GM10266 (cell line): Measurements from ENCODE around the gene WBP1L.
"Not testable (repeated sequence)": the region's sequence is repeated elsewhere in the genome, so short reads cannot be mapped to it uniquely, and the experiment has no call there.

Experiments
- DNase-seq: peaks from one replicate; pipeline ENCODE4 v3.0.0; 2012; ENCODE audit errors: extremely low spot score
- TF ChIP-seq, protein P1 (sequence below): IDR thresholded peaks from 2 replicates; pipeline ENCODE4 v1.5.1; 2012; ENCODE audit warnings: mild to moderate bottlenecking, low read depth; ENCODE audit not compliant: control insufficient read depth, insufficient read depth; ENCODE audit errors: missing control alignments

WBP1L gene

GRCh38 chr10:102735065-102735562 lies 8.6 kb upstream of the WBP1L start:
- TF ChIP-seq, protein P1, sequence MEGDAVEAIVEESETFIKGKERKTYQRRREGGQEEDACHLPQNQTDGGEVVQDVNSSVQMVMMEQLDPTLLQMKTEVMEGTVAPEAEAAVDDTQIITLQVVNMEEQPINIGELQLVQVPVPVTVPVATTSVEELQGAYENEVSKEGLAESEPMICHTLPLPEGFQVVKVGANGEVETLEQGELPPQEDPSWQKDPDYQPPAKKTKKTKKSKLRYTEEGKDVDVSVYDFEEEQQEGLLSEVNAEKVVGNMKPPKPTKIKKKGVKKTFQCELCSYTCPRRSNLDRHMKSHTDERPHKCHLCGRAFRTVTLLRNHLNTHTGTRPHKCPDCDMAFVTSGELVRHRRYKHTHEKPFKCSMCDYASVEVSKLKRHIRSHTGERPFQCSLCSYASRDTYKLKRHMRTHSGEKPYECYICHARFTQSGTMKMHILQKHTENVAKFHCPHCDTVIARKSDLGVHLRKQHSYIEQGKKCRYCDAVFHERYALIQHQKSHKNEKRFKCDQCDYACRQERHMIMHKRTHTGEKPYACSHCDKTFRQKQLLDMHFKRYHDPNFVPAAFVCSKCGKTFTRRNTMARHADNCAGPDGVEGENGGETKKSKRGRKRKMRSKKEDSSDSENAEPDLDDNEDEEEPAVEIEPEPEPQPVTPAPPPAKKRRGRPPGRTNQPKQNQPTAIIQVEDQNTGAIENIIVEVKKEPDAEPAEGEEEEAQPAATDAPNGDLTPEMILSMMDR, result no peak
- DNase-seq, result no peak

DNA sequence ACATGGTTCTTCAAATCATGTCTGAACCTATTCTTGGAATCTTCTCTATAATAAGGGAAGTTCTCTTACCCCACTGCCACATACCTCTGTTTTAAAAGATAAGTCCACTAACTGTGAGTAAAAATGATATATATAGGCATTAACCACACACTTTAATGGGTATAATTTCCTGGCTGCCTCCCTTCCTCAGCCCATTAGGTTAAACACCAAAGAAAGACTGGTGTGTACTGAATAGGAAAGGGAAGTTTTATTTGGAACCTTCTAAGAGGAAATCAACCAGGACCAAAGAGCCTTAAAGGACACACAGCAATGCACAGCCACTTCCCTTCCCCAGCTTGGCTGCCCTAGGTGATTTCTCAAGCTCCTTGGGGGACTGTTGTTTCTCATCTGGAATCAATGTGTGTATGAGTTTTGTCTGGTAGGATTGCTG lies 5.0 kb upstream of the WBP1L start:
- DNase-seq, result no peak
- TF ChIP-seq, protein P1, result no peak

DNA sequence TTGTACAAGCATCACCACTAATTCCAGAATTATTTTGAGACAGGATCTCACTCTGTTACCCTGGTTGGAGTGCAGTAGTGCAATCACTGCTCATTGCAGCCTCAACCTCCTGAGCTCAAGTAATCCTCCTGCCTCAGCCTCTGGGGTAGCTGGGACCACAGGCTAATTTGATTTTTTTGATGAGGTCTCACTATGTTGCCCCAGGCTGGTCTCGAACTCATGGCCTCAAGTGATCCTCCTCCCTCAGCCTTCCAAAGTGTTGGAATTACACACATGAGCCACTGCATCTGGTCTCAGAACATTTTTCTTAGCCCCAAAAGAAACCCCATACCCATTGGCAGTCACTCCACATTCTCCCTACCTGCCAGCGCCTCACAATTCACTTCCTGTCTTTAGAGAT lies 3.5 kb upstream of the WBP1L start:
- TF ChIP-seq, protein P1, result no peak
- DNase-seq, result no peak

DNA sequence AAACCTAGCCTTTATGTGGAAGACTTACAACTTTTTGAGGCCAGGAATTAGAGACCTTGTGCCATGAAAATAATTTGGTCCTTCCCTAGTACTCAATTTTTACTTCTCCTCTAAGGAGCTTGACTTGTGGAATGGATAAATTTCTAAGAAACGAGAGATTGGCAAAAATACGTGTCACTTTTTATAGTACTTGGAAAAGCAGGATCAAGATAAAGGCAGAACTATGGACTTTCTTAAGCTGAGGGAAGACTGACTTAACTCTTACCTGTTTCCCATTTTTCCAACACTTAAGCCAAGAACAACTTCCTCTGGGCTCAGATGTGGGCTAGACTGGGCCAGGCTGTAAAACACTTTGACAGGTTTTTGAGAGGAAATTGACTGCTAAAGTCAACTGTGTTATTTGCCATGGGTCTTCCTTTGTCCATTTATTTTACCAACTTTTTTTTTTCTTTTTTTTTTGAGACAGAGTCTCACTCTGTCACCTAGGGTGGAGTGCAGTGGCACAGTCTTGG lies 2.0 kb upstream of the WBP1L start:
- DNase-seq, result no peak
- TF ChIP-seq, protein P1, result no peak

DNA sequence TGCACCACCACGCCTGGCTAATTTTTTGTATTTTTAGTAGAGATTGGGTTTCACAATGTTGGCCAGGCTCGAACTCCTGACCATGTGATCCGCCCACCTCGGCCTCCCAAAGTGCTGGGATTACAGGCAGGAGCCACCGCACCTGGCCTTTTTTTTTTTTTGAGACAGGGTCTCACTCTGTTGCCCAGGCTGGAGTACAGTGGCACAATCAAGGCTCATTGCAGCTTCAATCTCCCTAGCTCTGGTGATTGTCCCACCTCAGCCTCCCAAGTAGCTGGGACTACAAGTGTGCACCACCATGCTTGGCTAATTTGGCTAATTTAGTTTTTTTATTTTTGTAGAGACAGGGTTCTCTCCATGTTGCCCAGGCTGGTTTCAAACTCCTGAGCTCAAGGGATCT lies 1.4 kb upstream of the WBP1L start:
- DNase-seq, result not testable (repeated sequence)

- TF ChIP-seq, protein P1, result no peak
- no peak for DNase-seq
Observed at GRCh38 chr10:102743078-102743587, 615 bp upstream of the WBP1L start.

DNA sequence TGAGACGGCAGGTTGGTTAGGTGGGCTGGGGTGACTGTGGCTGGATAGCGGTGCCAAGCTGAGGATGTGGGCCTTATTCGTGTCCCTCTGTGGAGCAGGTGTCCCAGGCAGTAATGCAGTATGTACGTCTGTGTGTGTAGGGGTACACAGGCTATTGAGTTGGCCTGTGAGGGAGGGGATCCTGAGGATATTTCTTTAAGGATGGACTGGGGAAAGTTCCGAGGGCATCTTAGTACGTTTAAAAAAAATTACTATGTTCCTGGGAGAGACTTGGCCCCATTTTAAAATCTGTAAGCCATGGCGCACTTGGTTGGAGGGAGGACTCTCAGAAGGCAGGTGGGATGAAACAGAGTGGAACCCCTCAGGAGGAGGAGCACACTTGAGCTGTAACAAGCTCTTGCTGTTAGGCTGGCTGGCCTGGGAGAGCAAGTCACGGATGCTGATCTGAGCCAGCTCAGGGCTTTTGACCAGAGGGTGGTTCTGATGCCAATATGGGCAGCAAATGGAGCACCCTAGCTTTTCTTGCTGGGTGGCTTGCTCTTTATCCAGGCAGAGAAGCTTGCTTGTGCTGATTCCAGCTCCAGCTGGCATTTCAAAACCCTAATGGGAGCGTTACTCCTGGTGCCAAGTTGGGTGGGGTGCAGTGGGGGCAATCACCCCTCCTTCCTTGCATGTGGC lies 765 bp downstream of the WBP1L start:
- TF ChIP-seq, protein P1, result no peak

DNA sequence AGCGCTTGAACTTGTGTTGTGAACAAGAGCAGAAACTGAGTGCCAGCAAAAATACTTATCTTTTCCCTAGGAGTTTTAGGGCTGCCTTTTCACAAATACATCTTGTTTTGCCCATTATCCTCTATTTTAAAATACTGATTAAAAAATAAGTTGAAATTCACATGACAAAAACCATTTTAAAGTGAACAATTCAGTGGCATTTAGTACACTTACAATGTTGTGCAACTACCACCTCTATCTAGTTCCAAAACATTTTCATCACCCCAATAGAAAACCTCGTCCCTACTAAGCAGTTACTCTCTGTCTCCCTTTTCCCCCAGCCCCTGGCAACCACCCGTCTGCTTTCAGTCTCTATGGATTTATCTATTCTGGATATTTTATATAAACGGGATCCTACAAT lies 1.4 kb downstream of the WBP1L start:
- no peak for DNase-seq
- TF ChIP-seq, protein P1, result no peak

More for the DNA sequence above, 765 bp downstream of the WBP1L start:
- DNase-seq, result no peak
